Ovary (tissue), 3 donors: ENCODE data around the gene SPIB.

Experiments
- POLR2A ChIP-seq: fragments of 450-650 bp; IDR thresholded peaks from one replicate; pipeline ENCODE4 v1.6.1; 2017; ENCODE audit warnings: antibody characterized with exemption, mild to moderate bottlenecking, moderate library complexity
- TF ChIP-seq, protein P1 (sequence below), 3 donors: fragments of 450-650 bp in 2 of 3; fragments of 200-600 bp in 1 of 3; IDR thresholded peaks; one replicate each; pipeline versions ENCODE4 v1.5.1 to v1.8.0; 2016 to 2022; ENCODE audit warnings: antibody characterized with exemption in 3 of 3, mild to moderate bottlenecking in 1 of 3
- donor health status: DM: no; HTN: no; CAD: no.

DNA sequence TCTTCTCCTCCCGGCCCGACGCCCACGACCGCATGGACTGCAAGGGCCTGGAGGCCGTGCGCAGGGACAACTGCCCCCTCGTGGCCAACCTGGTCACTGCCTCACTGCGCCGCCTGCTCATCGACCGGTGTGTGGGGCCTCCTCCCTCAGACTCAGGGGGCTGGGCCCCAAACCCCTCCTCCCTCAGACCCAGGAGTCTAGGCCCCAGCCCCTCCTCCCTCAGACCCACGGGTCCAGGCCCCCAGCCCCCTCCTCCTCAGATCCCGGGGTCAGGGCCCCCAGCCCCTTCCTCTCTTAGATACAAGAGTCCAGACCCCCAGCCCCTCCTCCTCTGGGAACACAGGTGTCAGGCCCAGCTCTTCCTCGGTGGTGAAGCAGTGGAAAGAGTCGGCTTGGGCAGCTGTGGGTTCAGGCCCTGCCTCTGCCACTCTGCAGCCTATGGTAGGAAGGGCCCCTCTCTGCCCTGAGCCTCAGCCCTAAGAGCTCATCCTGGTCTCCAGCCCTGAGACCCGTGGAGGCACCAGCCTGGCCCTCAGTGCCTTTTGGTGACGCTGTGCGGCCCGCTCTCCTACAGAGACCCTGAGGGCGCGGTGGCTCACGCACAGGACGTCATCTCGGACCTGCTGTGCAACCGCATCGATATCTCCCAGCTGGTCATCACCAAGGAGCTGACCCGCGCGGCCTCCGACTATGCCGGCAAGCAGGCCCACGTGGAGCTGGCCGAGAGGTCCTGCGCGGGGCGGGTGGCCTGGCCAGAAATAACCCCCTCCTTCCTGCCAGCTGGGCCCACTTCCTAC, 3.7 kb upstream of the SPIB start:
- TF ChIP-seq, protein P1, sequence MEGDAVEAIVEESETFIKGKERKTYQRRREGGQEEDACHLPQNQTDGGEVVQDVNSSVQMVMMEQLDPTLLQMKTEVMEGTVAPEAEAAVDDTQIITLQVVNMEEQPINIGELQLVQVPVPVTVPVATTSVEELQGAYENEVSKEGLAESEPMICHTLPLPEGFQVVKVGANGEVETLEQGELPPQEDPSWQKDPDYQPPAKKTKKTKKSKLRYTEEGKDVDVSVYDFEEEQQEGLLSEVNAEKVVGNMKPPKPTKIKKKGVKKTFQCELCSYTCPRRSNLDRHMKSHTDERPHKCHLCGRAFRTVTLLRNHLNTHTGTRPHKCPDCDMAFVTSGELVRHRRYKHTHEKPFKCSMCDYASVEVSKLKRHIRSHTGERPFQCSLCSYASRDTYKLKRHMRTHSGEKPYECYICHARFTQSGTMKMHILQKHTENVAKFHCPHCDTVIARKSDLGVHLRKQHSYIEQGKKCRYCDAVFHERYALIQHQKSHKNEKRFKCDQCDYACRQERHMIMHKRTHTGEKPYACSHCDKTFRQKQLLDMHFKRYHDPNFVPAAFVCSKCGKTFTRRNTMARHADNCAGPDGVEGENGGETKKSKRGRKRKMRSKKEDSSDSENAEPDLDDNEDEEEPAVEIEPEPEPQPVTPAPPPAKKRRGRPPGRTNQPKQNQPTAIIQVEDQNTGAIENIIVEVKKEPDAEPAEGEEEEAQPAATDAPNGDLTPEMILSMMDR (IDR thresholded peaks at IDR 0.05), result peak; percentile 70 to 78 (median 78)
- TF ChIP-seq POLR2A, result no peak
